Right atrium auricular region (tissue), 2 donors: ENCODE results near the gene FRY. TPM values are rescaled to one million over a fixed set of nuclear protein-coding genes. Genes with fewer than 3 reads are reported as not detected.
A peak's percentile ranks its signal among the peaks of the same experiment; 100 is the strongest.

Experiments used
- DNase-seq: peaks from one replicate; pipeline ENCODE4 v3.0.0-alpha.2; 2019; ENCODE audit warnings: low spot score
- H3K27ac ChIP-seq, 2 donors: fragments of 200-600 bp; sonication (generic); 1 replicate in 1 of 2; 2 replicates in 1 of 2; pipeline ENCODE4 v1.5.1; 2016 to 2019
- H3K27me3 ChIP-seq, 2 donors: fragments of 200-600 bp; sonication (generic); one replicate each; pipeline versions ENCODE4 v1.5.1 to v1.6.0; 2017 to 2019
- H3K36me3 ChIP-seq: fragments of 200-600 bp; sonication (generic); one replicate; pipeline ENCODE4 v1.5.1; 2016
- H3K4me1 ChIP-seq, 2 donors: fragments of 200-600 bp; sonication (generic); one replicate each; pipeline versions ENCODE4 v1.5.1 to v1.6.0; 2017 to 2019
- H3K4me3 ChIP-seq, 2 donors: fragments of 200-600 bp; sonication (generic); 1 replicate in 1 of 2; 2 replicates in 1 of 2; pipeline ENCODE4 v1.5.1; 2017 to 2019; ENCODE audit warnings: mild to moderate bottlenecking in 1 of 2, moderate library complexity in 1 of 2
- H3K9me3 ChIP-seq, 2 donors: fragments of 200-600 bp; sonication (generic); one replicate each; pipeline ENCODE4 v1.5.1; 2019
- CTCF ChIP-seq, 2 donors: fragments of 200-600 bp; sonication (generic); IDR thresholded peaks; one replicate each; pipeline ENCODE4 v1.5.1; 2019; ENCODE audit warnings: antibody characterized with exemption in 2 of 2
- total RNA-seq, 2 donors: library from RNA; depleted of rRNA; stranded (reverse); fragments of >200 nt; gene quantifications; one replicate each; pipeline ENCODE4 v1.1.0, GENCODE V29; 2016

Gene FRY
- total RNA-seq, 2 donors from 2014 or later = 94.8 to 183 TPM

- Histone ChIP-seq H3K27me3 (no peaks in the 10 kb centered on the region), H3K4me3 (no peak overlapping the region), H3K27ac (peak overlapping the region; percentile 33 to 36), H3K9me3 (no peaks in the 10 kb centered on the region), H3K4me1 (peaks cover 0 to 39% of the 10 kb centered on the region in 2 donors), H3K36me3 (no peaks in the 10 kb centered on the region)
- no peak for DNase-seq
- no peak for TF ChIP-seq CTCF (IDR thresholded peaks at IDR 0.05)
Measured at GRCh38 chr13:32045537-32045936, 14.0 kb downstream of the FRY start.

GRCh38 chr13:32045982-32046785 is 14.6 kb downstream of the FRY start:
- peaks cover 0 to 39% of the 10 kb centered on the region in 2 donors for H3K4me1 ChIP-seq

GRCh38 chr13:32047088-32047487 is 15.5 kb downstream of the FRY start:
- no peaks in the 10 kb centered on the region for H3K9me3 ChIP-seq
- no peak overlapping the region for H3K4me3 ChIP-seq
- H3K4me1 ChIP-seq = peaks cover 0 to 39% of the 10 kb centered on the region in 2 donors
- TF ChIP-seq CTCF (IDR thresholded peaks at IDR 0.05) = no peak
- no peaks in the 10 kb centered on the region for H3K36me3 ChIP-seq
- no peaks in the 10 kb centered on the region for H3K27me3 ChIP-seq
- no peak for DNase-seq
- peak overlapping the region in 1 of 2 donors; percentile 33 for H3K27ac ChIP-seq

More at GRCh38 chr13:32045982-32046785, 14.6 kb downstream of the FRY start:
- TF ChIP-seq CTCF (IDR thresholded peaks at IDR 0.05) = no peak
- DNase-seq = no peak
- Histone ChIP-seq H3K4me3 (no peak overlapping the region), H3K27ac (peak overlapping the region; percentile 33 to 36), H3K36me3 (no peaks in the 10 kb centered on the region), H3K9me3 (no peaks in the 10 kb centered on the region), H3K27me3 (no peaks in the 10 kb centered on the region)

GRCh38 chr13:32047793-32048192 is 16.2 kb downstream of the FRY start:
- Histone ChIP-seq H3K9me3 (no peaks in the 10 kb centered on the region), H3K4me3 (no peak overlapping the region), H3K27ac (peak overlapping the region in 1 of 2 donors; percentile 41), H3K4me1 (peaks cover 0 to 39% of the 10 kb centered on the region in 2 donors), H3K36me3 (no peaks in the 10 kb centered on the region), H3K27me3 (no peaks in the 10 kb centered on the region)
- TF ChIP-seq CTCF (IDR thresholded peaks at IDR 0.05) = no peak
- DNase-seq = no peak

DNA sequence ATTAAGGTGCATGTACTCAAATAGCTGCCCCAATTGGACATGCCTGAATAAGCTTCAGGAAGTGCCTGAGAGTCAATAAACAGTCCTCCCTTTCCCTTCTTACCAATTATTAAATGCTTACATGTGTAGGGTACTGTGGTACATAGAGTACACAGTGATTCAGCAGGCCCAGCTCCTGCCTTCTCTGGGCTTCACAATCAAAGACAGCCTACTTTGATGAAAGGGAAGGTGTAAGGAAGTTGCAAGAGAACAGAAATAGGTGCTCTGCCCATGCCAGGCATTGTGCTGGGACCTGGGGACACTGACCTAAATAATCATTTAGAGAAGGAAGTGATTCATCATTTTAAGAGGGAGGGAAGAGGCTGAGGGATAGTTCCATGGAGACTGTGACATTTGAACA is 17.2 kb downstream of the FRY start:
- Histone ChIP-seq H3K9me3 (no peaks in the 10 kb centered on the region), H3K27ac (peak overlapping the region in 1 of 2 donors; percentile 41), H3K4me3 (no peak overlapping the region), H3K4me1 (peaks cover 0 to 39% of the 10 kb centered on the region in 2 donors), H3K36me3 (no peaks in the 10 kb centered on the region), H3K27me3 (no peaks in the 10 kb centered on the region)
- no peak for TF ChIP-seq CTCF (IDR thresholded peaks at IDR 0.05)
- DNase-seq = no peak
